CD4-positive, alpha-beta T cell (primary cell): ENCODE results near the gene NMU. TPM values are rescaled to one million over a fixed set of nuclear protein-coding genes. Genes with fewer than 3 reads are reported as not detected.
A peak's percentile ranks its signal among the peaks of the same experiment; 100 is the strongest.

Experiments used
- ATAC-seq: fragments of 200-7000 bp; cut with Tn5 transposase; one replicate; pipeline ENCODE4 v1.10.0; 2022; ENCODE audit warnings: mild to moderate bottlenecking; ENCODE audit not compliant: poor library complexity
- CTCF ChIA-PET: fragments of 350-600 bp; sonication (Branson Sonifier 250); formaldehyde crosslinking; loops from one replicate; lab custom pipeline; 2021; ENCODE audit warnings: antibody characterized with exemption, inconsistent platforms; lab: Charles Lee
- POLR2A ChIA-PET: fragments of 350-600 bp; sonication (Branson Sonifier 250); formaldehyde crosslinking; loops from one replicate; lab custom pipeline; 2021; ENCODE audit warnings: antibody characterized with exemption, inconsistent platforms; lab: Charles Lee
- DNase-seq, 14 experiments: peaks; one replicate each; pipeline ENCODE4 v3.0.0-alpha.2; 2013 to 2020; ENCODE audit warnings: mixed read lengths in 2 of 14
- H3K27ac ChIP-seq, 2 donors: one replicate each; pipeline versions ENCODE4 v1.5.1 to v1.7.0; 2013; ENCODE audit warnings: low read length in 2 of 2, low read depth in 1 of 2, mild to moderate bottlenecking in 1 of 2
- H3K27me3 ChIP-seq, 2 experiments: 1 replicate in 1 of 2; 2 replicates in 1 of 2; pipeline versions ENCODE4 v1.6.1 to v1.7.0; 2013; ENCODE audit warnings: low read length in 2 of 2, control low read depth in 1 of 2, mild to moderate bottlenecking in 1 of 2, moderate library complexity in 1 of 2; ENCODE audit not compliant: insufficient read depth in 2 of 2, control insufficient read depth in 1 of 2
- H3K36me3 ChIP-seq: one replicate; pipeline ENCODE4 v1.6.1; 2013; ENCODE audit warnings: low read length, control low read depth; ENCODE audit not compliant: insufficient read depth
- H3K4me1 ChIP-seq: one replicate; pipeline ENCODE4 v1.6.1; 2013; ENCODE audit warnings: low read length, control low read depth; ENCODE audit not compliant: insufficient read depth
- H3K4me3 ChIP-seq: one replicate; pipeline ENCODE4 v1.5.1; 2013; ENCODE audit warnings: mild to moderate bottlenecking, low read length, moderate library complexity
- H3K9me3 ChIP-seq, 2 experiments: 1 replicate in 1 of 2; 2 replicates in 1 of 2; pipeline versions ENCODE4 v1.6.1 to v1.7.0; 2013; ENCODE audit warnings: low read length in 2 of 2, mild to moderate bottlenecking in 2 of 2, control low read depth in 1 of 2, moderate library complexity in 1 of 2; ENCODE audit not compliant: control insufficient read depth in 1 of 2, insufficient read depth in 1 of 2
- H3K27ac Mint-ChIP-seq: one replicate; pipeline ENCODE4 v1.8.0; 2020; ENCODE audit warnings: mixed read lengths
- H3K27me3 Mint-ChIP-seq: one replicate; pipeline ENCODE4 v1.8.0; 2021; ENCODE audit warnings: mixed read lengths
- H3K36me3 Mint-ChIP-seq: one replicate; pipeline ENCODE4 v1.8.0; 2021; ENCODE audit warnings: low read depth, mixed read lengths
- H3K4me1 Mint-ChIP-seq: one replicate; pipeline ENCODE4 v1.8.0; 2021; ENCODE audit warnings: low read depth, mixed read lengths
- H3K4me3 Mint-ChIP-seq: one replicate; pipeline ENCODE4 v1.8.0; 2020; ENCODE audit warnings: mild to moderate bottlenecking, mixed read lengths
- H3K9me3 Mint-ChIP-seq: one replicate; pipeline ENCODE4 v1.8.0; 2020; ENCODE audit warnings: mixed read lengths
- intact Hi-C, 2 experiments: fragments of 100-400 bp; cut with DNase I in 1 of 2; cut with micrococcal nuclease in 1 of 2; formaldehyde crosslinking; loops; one replicate each; pipeline versions ENCODE4 v1.15.1 to v1.9.0; 2023 to 2025; cut with DNase I, micrococcal nuclease
- total RNA-seq, 174 experiments: library from RNA in 2 of 174; stranded (reverse) in 2 of 174; gene quantifications; one replicate each; pipeline ENCODE4 v1.2.3 and lab custom pipeline; 2021 to 2026
- TF ChIP-seq, protein P1 (sequence below): fragments of 200-600 bp; IDR thresholded peaks from one replicate; pipeline ENCODE4 v1.8.0; 2022; ENCODE audit warnings: antibody characterized with exemption, mild to moderate bottlenecking

Gene NMU
- total RNA-seq, 2 experiments from 2014 or later = not detected

DNA sequence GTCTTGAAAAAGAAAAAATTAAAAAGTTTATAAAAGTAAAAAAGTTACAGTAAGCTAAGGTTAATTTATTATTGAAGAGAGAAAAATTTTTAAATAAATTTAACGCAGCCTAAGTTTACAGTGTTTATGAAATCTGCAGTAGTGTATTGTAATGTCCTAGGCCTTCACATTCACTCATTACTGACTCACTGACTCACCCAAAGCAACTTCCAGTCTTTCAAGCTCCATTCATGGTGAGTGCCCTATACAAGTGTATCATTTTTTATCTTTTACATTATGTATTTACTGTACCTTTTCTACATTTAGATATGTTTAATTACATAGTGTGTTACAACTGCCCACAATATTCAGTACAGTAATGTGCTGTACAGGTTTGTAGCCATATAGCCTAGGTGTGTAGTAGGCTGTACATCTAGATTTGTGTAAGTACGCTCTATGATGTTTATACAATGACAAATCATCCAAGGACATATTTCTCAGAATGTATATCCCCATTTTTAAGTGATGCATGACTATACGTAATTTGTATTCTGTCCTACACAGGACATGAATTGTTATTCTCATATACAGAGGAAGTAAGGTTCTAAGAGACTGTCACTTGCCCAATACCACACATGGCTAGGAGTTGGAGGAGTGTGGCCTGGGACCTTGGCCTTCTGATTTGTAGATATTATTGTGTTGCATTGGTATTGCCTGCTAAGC lies 24.6 kb downstream of the NMU start:
- Mint-ChIP-seq H3K4me3 (no peak overlapping the region), H3K27me3 (no peaks in the 10 kb centered on the region), H3K36me3 (no peaks in the 10 kb centered on the region), H3K9me3 (no peaks in the 10 kb centered on the region), H3K27ac (no peak overlapping the region), H3K4me1 (peaks cover 7% of the 10 kb centered on the region)
- Histone ChIP-seq H3K4me1 (peaks cover 3% of the 10 kb centered on the region), H3K27me3 (no peaks in the 10 kb centered on the region), H3K4me3 (no peak overlapping the region), H3K27ac (no peak overlapping the region), H3K36me3 (no peaks in the 10 kb centered on the region), H3K9me3 (no peaks in the 10 kb centered on the region)
- POLR2A ChIA-PET = no interaction called here
- intact Hi-C loops = no loop called here
- DNase-seq = no peak
- ATAC-seq = no peak
- TF ChIP-seq, protein P1, sequence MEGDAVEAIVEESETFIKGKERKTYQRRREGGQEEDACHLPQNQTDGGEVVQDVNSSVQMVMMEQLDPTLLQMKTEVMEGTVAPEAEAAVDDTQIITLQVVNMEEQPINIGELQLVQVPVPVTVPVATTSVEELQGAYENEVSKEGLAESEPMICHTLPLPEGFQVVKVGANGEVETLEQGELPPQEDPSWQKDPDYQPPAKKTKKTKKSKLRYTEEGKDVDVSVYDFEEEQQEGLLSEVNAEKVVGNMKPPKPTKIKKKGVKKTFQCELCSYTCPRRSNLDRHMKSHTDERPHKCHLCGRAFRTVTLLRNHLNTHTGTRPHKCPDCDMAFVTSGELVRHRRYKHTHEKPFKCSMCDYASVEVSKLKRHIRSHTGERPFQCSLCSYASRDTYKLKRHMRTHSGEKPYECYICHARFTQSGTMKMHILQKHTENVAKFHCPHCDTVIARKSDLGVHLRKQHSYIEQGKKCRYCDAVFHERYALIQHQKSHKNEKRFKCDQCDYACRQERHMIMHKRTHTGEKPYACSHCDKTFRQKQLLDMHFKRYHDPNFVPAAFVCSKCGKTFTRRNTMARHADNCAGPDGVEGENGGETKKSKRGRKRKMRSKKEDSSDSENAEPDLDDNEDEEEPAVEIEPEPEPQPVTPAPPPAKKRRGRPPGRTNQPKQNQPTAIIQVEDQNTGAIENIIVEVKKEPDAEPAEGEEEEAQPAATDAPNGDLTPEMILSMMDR = no peak
- CTCF ChIA-PET = no interaction called here

DNA sequence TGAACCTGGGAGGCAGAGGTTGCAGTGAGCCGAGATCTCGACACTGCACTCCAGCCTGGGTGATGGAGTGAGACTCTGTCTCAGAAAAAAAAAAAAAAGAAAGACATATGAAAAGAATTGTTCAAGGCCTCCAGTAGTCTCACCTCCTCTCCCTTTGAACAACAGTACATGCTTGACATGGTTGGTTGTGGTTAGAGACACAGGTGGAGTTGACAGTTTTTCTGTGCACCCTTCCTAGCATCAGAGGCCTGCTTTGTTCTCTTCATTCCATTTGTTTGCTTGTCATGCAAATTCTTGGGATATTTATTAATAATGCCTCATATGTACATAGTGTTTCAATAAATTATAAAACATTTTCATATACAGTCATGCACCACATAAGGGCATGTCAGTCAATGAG lies 25.7 kb downstream of the NMU start:
- H3K4me3 Mint-ChIP-seq = no peak overlapping the region
- ATAC-seq = no peak

DNA sequence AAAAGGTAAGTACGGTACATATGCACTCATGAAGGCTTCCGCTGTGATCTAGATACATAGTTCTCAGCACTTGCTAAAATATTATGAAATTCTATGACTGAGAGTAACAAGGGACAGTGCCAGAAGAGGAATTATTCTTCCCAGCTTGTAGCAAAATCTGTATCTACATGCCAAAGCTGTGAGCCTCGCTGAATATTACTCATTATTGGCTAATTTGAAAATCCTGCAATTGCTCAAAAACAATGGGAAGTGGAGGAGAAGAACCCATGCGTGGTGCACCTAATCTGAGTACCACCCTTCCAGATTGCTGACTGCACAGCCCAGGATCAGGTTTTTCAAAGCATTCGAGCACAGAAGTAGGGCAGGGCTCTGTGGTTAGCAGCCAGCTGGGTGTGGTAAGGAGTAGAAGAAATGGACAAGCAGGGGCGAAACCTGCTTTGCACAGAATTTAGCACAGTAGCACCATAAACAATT lies 26.7 kb downstream of the NMU start:
- H3K27ac ChIP-seq = no peak overlapping the region
- Mint-ChIP-seq H3K27me3 (peaks cover 12% of the 10 kb centered on the region), H3K27ac (no peak overlapping the region), H3K9me3 (no peaks in the 10 kb centered on the region), H3K4me3 (no peak overlapping the region), H3K36me3 (no peaks in the 10 kb centered on the region), H3K4me1 (peaks cover 7% of the 10 kb centered on the region)
- DNase-seq = peak in 3 of 14 experiments; percentile 4 to 17 (median 6)
- no peak for ATAC-seq
- no peak overlapping the region for H3K4me3 ChIP-seq
- H3K36me3 ChIP-seq = no peaks in the 10 kb centered on the region
- TF ChIP-seq, protein P1 = no peak
- no peaks in the 10 kb centered on the region for H3K9me3 ChIP-seq
- CTCF ChIA-PET = no interaction called here
- no peaks in the 10 kb centered on the region for H3K27me3 ChIP-seq
- H3K4me1 ChIP-seq = peaks cover 3% of the 10 kb centered on the region
- POLR2A ChIA-PET = no interaction called here
- intact Hi-C loops = no loop called here

More for the DNA sequence above, 25.7 kb downstream of the NMU start:
- H3K9me3 Mint-ChIP-seq = no peaks in the 10 kb centered on the region
- H3K36me3 Mint-ChIP-seq = no peaks in the 10 kb centered on the region
- Histone ChIP-seq H3K27ac (no peak overlapping the region), H3K36me3 (no peaks in the 10 kb centered on the region), H3K4me1 (peaks cover 3% of the 10 kb centered on the region), H3K9me3 (no peaks in the 10 kb centered on the region), H3K4me3 (no peak overlapping the region), H3K27me3 (no peaks in the 10 kb centered on the region)
- intact Hi-C loops = no loop called here
- POLR2A ChIA-PET = no interaction called here
- H3K27ac Mint-ChIP-seq = no peak overlapping the region
- peaks cover 7% of the 10 kb centered on the region for H3K4me1 Mint-ChIP-seq
- CTCF ChIA-PET = no interaction called here
- peaks cover 5% of the 10 kb centered on the region for H3K27me3 Mint-ChIP-seq
- TF ChIP-seq, protein P1 = no peak
- no peak for DNase-seq
